Ovary (tissue), 9 donors: ENCODE results near the gene CD300LF. TPM values are rescaled to one million over a fixed set of nuclear protein-coding genes. Genes with fewer than 3 reads are reported as not detected.

Experiments
- DNase-seq, 5 donors: peaks; one replicate each; pipeline ENCODE4 v3.0.0-alpha.2; 2019 to 2020
- H3K27ac ChIP-seq, 2 donors: fragments of 200-600 bp; one replicate each; pipeline versions ENCODE4 v1.5.1 to v1.8.0; 2019 to 2022
- H3K27me3 ChIP-seq: fragments of 200-600 bp; one replicate; pipeline ENCODE4 v1.8.0; 2022
- H3K36me3 ChIP-seq: fragments of 200-600 bp; sonication (generic); one replicate; pipeline ENCODE4 v1.5.1; 2019
- H3K4me1 ChIP-seq: one replicate; pipeline ENCODE4 v1.8.1; 2013; ENCODE audit warnings: mild to moderate bottlenecking, moderate library complexity; ENCODE audit not compliant: insufficient read depth
- H3K4me3 ChIP-seq: fragments of 200-600 bp; sonication (generic); one replicate; pipeline ENCODE4 v1.5.1; 2017
- H3K9me3 ChIP-seq, 2 donors: fragments of 200-600 bp in 1 of 2; sonication (generic) in 1 of 2; one replicate each; pipeline versions ENCODE4 v1.5.1 to v1.8.1; 2013 to 2019; ENCODE audit warnings: mild to moderate bottlenecking in 1 of 2, moderate library complexity in 1 of 2
- CTCF ChIP-seq, 3 donors: fragments of 450-650 bp in 2 of 3; fragments of 200-600 bp in 1 of 3; IDR thresholded peaks; one replicate each; pipeline versions ENCODE4 v1.5.1 to v1.8.0; 2016 to 2022; ENCODE audit warnings: antibody characterized with exemption in 3 of 3, mild to moderate bottlenecking in 1 of 3
- EP300 ChIP-seq: sonication (generic); formaldehyde crosslinking; IDR thresholded peaks from one replicate; pipeline ENCODE4 v1.6.1; 2017; ENCODE audit warnings: antibody characterized with exemption
- POLR2A ChIP-seq: fragments of 450-650 bp; IDR thresholded peaks from one replicate; pipeline ENCODE4 v1.6.1; 2017; ENCODE audit warnings: antibody characterized with exemption, mild to moderate bottlenecking, moderate library complexity
- WGBS, 3 donors: extraction: QIAGEN DNeasy Blood & Tissue Kit in 1 of 3; methylation state at CpG; one replicate each; pipeline versions ENCODE4 v1.1.5 to v1.1.7; 2013 to 2017; 5-methylcytosine and 5-hydroxymethylcytosine counted together
- intact Hi-C, 4 donors: fragments of 100-400 bp; cut with DNase I; formaldehyde crosslinking; loops; one replicate each; pipeline versions ENCODE4 v1.11.0 to v1.15.1; 2022 to 2023
- polyA plus RNA-seq, 2 donors: library from polyadenylated mRNA; stranded (reverse); fragments of 200-250 nt in 1 of 2; fragments of 350-450 nt in 1 of 2; fragmentation: Illumina TruSeq in 1 of 2; extraction: RNeasy Lipid Tissue Mini Kit (QIAGEN cat#74804) in 1 of 2; gene quantifications; one replicate each; pipeline ENCODE4 v1.2.3, GENCODE V29; 2013 to 2014
- total RNA-seq, 7 donors: library from RNA; depleted of rRNA in 2 of 7; stranded (reverse); fragments of >200 nt in 2 of 7; fragmentation: NEBNext Ultra II Directional in 3 of 7; extraction: Animal tissue kit (Norgen Biotek cat#: 25700) in 3 of 7; gene quantifications; one replicate each; pipeline versions ENCODE4 v1.1.0 to v1.2.4, GENCODE V29; 2016 to 2023
- donor health status: DM: no; HTN: no; CAD: no; lungs with moderate emphysema.
- donor health status: DM: no; HTN: no; CAD: no.
- donor health status: Bipolar disorder and iron deficiency.
- donor health status: DM: yes; HTN: yes; CAD: no.
- donor health status: DM: no; HTN: no; CAD: no.
- donor health status: DM: yes; HTN: yes; CAD: no.

CD300LF gene
- total and polyA plus RNA-seq, 9 donors = 0.23 to 3.9 (median 0.39) TPM; not detected in 1

GRCh38 chr17:74744349-74744713 lies 31.6 kb upstream of the CD300LF start:
- intact Hi-C loops = loop anchor here in 1 of 4 donors (5.0 to 10.0 kb wide), 3 partner anchors 123 to 530 kb away; partner anchors contain the start of gene TTYH2
- WGBS, 3 donors = 61 to 81% (median 71%) methylated on average over 2 of the region's 2 CpGs
- TF ChIP-seq POLR2A (no peak), CTCF (IDR thresholded peaks at IDR 0.05) (no peak), EP300 (no peak)
- Histone ChIP-seq H3K27ac (no peak overlapping the region), H3K36me3 (no peaks in the 10 kb centered on the region), H3K4me3 (no peak overlapping the region), H3K4me1 (peaks cover 1% of the 10 kb centered on the region), H3K9me3 (no peaks in the 10 kb centered on the region), H3K27me3 (no peaks in the 10 kb centered on the region)
- no peak for DNase-seq

GRCh38 chr17:74743755-74744154 lies 31.0 kb upstream of the CD300LF start:
- H3K4me1 ChIP-seq = peaks cover under 1% of the 10 kb centered on the region
- TF ChIP-seq POLR2A (no peak), CTCF (IDR thresholded peaks at IDR 0.05) (no peak), EP300 (no peak)
- no peak overlapping the region for H3K27ac ChIP-seq
- no peaks in the 10 kb centered on the region for H3K36me3 ChIP-seq
- H3K27me3 ChIP-seq = no peaks in the 10 kb centered on the region
- no peak for DNase-seq
- 36 to 64% (median 45%) methylated on average over 2 of the region's 2 CpGs for WGBS, 3 donors
- intact Hi-C loops = loop anchor here in 1 of 4 donors (5.0 to 10.0 kb wide), 3 partner anchors 124 to 529 kb away; partner anchors contain the start of gene TTYH2
- no peak overlapping the region for H3K4me3 ChIP-seq
- no peaks in the 10 kb centered on the region for H3K9me3 ChIP-seq

GRCh38 chr17:74742978-74743545 lies 30.3 kb upstream of the CD300LF start:
- 90 to 92% (median 91%) methylated on average over 9 of the region's 9 CpGs for WGBS, 3 donors
- H3K4me1 ChIP-seq = peaks cover 6% of the 10 kb centered on the region
- no peaks in the 10 kb centered on the region for H3K9me3 ChIP-seq
- intact Hi-C loops = loop anchor here in 1 of 4 donors (5.0 to 10.0 kb wide), 3 partner anchors 124 to 528 kb away; partner anchors contain the start of gene TTYH2
- H3K4me3 ChIP-seq = no peak overlapping the region
- H3K27ac ChIP-seq = no peak overlapping the region
- no peak for DNase-seq
- H3K27me3 ChIP-seq = no peaks in the 10 kb centered on the region
- H3K36me3 ChIP-seq = no peaks in the 10 kb centered on the region
- TF ChIP-seq CTCF (IDR thresholded peaks at IDR 0.05) (no peak), POLR2A (no peak), EP300 (no peak)

GRCh38 chr17:74742153-74742515 lies 29.4 kb upstream of the CD300LF start:
- 47 to 63% (median 51%) methylated on average over 4 of the region's 4 CpGs for WGBS, 3 donors

More at GRCh38 chr17:74742153-74742515, 29.4 kb upstream of the CD300LF start:
- intact Hi-C loops = loop anchor here in 1 of 4 donors (5.0 to 10.0 kb wide), 3 partner anchors 125 to 527 kb away; partner anchors contain the start of gene TTYH2
- no peaks in the 10 kb centered on the region for H3K9me3 ChIP-seq
- TF ChIP-seq CTCF (IDR thresholded peaks at IDR 0.05) (no peak), POLR2A (no peak), EP300 (no peak)
- H3K4me3 ChIP-seq = no peak overlapping the region
- no peaks in the 10 kb centered on the region for H3K36me3 ChIP-seq
- no peak for DNase-seq
- H3K27me3 ChIP-seq = no peaks in the 10 kb centered on the region
- H3K27ac ChIP-seq = no peak overlapping the region
- H3K4me1 ChIP-seq = peaks cover 12% of the 10 kb centered on the region
